Fibroblast of lung (primary cell): ENCODE data around the gene RILPL2.
"Not testable (repeated sequence)": the region's sequence is repeated elsewhere in the genome, so short reads cannot be mapped to it uniquely, and the experiment has no call there.

Source experiments
- EZH2 ChIP-seq: IDR thresholded peaks from 2 replicates; pipeline ENCODE4 v1.5.1; 2012; ENCODE audit warnings: low read length, control low read depth, mild to moderate bottlenecking; ENCODE audit errors: missing control alignments
- TF ChIP-seq, protein P1 (sequence below), 2 donors: IDR thresholded peaks in 1 of 2; conservative IDR thresholded peaks in 1 of 2; 1 replicate in 1 of 2; 2 replicates in 1 of 2; pipeline ENCODE4 v1.5.1; 2011 to 2012; ENCODE audit warnings: low read length in 2 of 2, control low read depth in 1 of 2, inconsistent platforms in 1 of 2, low read depth in 1 of 2, mild to moderate bottlenecking in 1 of 2

DNA sequence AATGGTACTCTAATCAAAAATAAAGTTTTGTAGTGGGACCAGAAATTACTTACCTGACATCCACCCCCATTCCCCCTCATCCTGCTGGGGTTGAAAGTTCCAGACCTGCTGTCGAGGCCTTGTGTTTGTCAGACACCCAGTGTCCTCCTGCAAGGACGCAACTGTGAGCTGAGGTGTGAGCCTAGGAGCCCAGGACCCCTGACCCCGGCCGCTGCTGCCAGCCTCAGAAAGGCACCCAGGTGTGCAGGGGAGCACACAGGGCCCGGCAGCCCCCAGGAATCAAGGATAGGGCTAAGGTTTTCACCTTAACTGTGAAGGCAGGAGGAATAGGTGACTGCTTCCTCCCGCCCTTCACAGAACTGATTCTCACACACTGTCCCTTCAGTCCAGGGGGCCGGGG, 27.9 kb downstream of the RILPL2 start:
- TF ChIP-seq, protein P1, sequence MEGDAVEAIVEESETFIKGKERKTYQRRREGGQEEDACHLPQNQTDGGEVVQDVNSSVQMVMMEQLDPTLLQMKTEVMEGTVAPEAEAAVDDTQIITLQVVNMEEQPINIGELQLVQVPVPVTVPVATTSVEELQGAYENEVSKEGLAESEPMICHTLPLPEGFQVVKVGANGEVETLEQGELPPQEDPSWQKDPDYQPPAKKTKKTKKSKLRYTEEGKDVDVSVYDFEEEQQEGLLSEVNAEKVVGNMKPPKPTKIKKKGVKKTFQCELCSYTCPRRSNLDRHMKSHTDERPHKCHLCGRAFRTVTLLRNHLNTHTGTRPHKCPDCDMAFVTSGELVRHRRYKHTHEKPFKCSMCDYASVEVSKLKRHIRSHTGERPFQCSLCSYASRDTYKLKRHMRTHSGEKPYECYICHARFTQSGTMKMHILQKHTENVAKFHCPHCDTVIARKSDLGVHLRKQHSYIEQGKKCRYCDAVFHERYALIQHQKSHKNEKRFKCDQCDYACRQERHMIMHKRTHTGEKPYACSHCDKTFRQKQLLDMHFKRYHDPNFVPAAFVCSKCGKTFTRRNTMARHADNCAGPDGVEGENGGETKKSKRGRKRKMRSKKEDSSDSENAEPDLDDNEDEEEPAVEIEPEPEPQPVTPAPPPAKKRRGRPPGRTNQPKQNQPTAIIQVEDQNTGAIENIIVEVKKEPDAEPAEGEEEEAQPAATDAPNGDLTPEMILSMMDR (conservative IDR thresholded peaks at IDR 0.05 in 1 of 2, IDR thresholded peaks at IDR 0.05 in 1 of 2; ENCODE audit: low read depth in 1 of 2, low read length in 2 of 2), result not testable (repeated sequence)
- not testable (repeated sequence) for TF ChIP-seq EZH2
